H1 (cell line): ENCODE data around the gene PLIN4. TPM values are rescaled to one million over a fixed set of nuclear protein-coding genes. Genes with fewer than 3 reads are reported as not detected.

Experiments used
- CTCF ChIA-PET: fragments of 300-600 bp; sonication (Branson Sonifier 250); formaldehyde crosslinking; loops from one replicate; lab custom pipeline; 2021; ENCODE audit not compliant: partially characterized antibody; lab: Charles Lee
- POLR2A ChIA-PET: fragments of 300-600 bp; sonication (Branson Sonifier 250); formaldehyde crosslinking; loops from one replicate; lab custom pipeline; 2021; ENCODE audit warnings: inconsistent platforms; ENCODE audit not compliant: partially characterized antibody; lab: Charles Lee
- DNase-seq, 2 experiments: peaks; one replicate each; pipeline versions ENCODE4 v3.0.0 to v3.0.0-alpha.2; 2010 to 2022; ENCODE audit warnings: low spot score in 2 of 2, low read depth in 1 of 2, mixed read lengths in 1 of 2
- FAIRE-seq: peaks from 2 replicates; lab custom pipeline; 2011; peaks lifted over from hg19 to GRCh38; lab: Jason Lieb, UNC
- H2AFZ ChIP-seq: 2 replicates; pipeline ENCODE4 v1.8.1; 2012; ENCODE audit warnings: low read length, inconsistent platforms
- H2AK5ac ChIP-seq: 2 replicates; pipeline ENCODE4 v1.6.1; 2013; ENCODE audit warnings: low read depth, low read length
- H2BK120ac ChIP-seq: replicated peaks from 2 replicates; pipeline ENCODE3; 2013; ENCODE audit warnings: low read depth, low read length, inconsistent platforms
- H2BK12ac ChIP-seq: 2 replicates; pipeline ENCODE4 v1.6.1; 2013; ENCODE audit warnings: low read depth, low read length
- H2BK15ac ChIP-seq: 2 replicates; pipeline ENCODE4 v1.6.1; 2013; ENCODE audit warnings: low read length
- H2BK20ac ChIP-seq: 2 replicates; pipeline ENCODE4 v1.6.1; 2013; ENCODE audit warnings: low read length
- H2BK5ac ChIP-seq: 2 replicates; pipeline ENCODE4 v1.6.1; 2013; ENCODE audit warnings: low read depth, low read length
- H3K14ac ChIP-seq: 2 replicates; pipeline ENCODE4 v1.6.1; 2013; ENCODE audit warnings: inconsistent platforms; ENCODE audit not compliant: insufficient read length
- H3K18ac ChIP-seq: 2 replicates; pipeline ENCODE4 v1.6.1; 2013; ENCODE audit warnings: low read length; ENCODE audit errors: extremely low read depth
- H3K23ac ChIP-seq: 2 replicates; pipeline ENCODE4 v1.6.1; 2013; ENCODE audit warnings: inconsistent platforms; ENCODE audit not compliant: insufficient read length
- H3K23me2 ChIP-seq: 2 replicates; pipeline ENCODE4 v1.6.1; 2013; ENCODE audit warnings: low read depth, low read length
- H3K27ac ChIP-seq: 2 replicates; pipeline ENCODE4 v1.6.1; 2011; ENCODE audit warnings: low read depth, low read length, inconsistent platforms
- H3K27me3 ChIP-seq, 4 experiments: replicated peaks in 1 of 4; 1 replicate in 1 of 4; 2 replicates in 3 of 4; pipeline versions ENCODE4 v1.6.1 to v1.8.1; 2011 to 2013; ENCODE audit warnings: low read length in 3 of 4, mild to moderate bottlenecking in 3 of 4, inconsistent platforms in 2 of 4, mixed read lengths in 2 of 4, moderate library complexity in 1 of 4; ENCODE audit not compliant: control insufficient read depth in 3 of 4, insufficient read depth in 3 of 4; ENCODE audit errors: extremely low read depth in 1 of 4
- H3K36me3 ChIP-seq, 4 experiments: 2 replicates each; pipeline versions ENCODE4 v1.6.1 to v1.8.1; 2011 to 2013; ENCODE audit warnings: mild to moderate bottlenecking in 4 of 4, low read length in 3 of 4, moderate library complexity in 2 of 4, control low read depth in 1 of 4, inconsistent platforms in 1 of 4; ENCODE audit not compliant: insufficient read depth in 4 of 4, control insufficient read depth in 2 of 4
- H3K4ac ChIP-seq: replicated peaks from 2 replicates; pipeline ENCODE3; 2013; ENCODE audit warnings: low read length, low read depth, mixed read lengths, inconsistent platforms; ENCODE audit not compliant: insufficient read length
- H3K4me1 ChIP-seq, 4 experiments: replicated peaks in 1 of 4; 1 replicate in 1 of 4; 2 replicates in 3 of 4; pipeline versions ENCODE4 v1.6.1 to v1.8.1; 2011 to 2013; ENCODE audit warnings: low read length in 3 of 4, inconsistent platforms in 2 of 4, mixed read lengths in 1 of 4; ENCODE audit not compliant: insufficient read depth in 4 of 4, control insufficient read depth in 3 of 4
- H3K4me2 ChIP-seq, 2 experiments: 2 replicates each; pipeline versions ENCODE4 v1.6.1 to v1.8.1; 2011 to 2013; ENCODE audit warnings: low read depth in 2 of 2, low read length in 2 of 2, control low read depth in 1 of 2, inconsistent platforms in 1 of 2, mild to moderate bottlenecking in 1 of 2; ENCODE audit not compliant: insufficient read depth in 1 of 2
- H3K4me3 ChIP-seq, 4 experiments: fragments of 200-600, 300-600 bp in 1 of 4; sonication (generic), shearing (Covaris generic), sonication (Bioruptor Twin) in 1 of 4; 2 replicates each; pipeline versions ENCODE4 v1.5.1 to v1.8.1; 2011 to 2016; ENCODE audit warnings: low read length in 4 of 4, low read depth in 3 of 4, control low read depth in 2 of 4, inconsistent platforms in 2 of 4, mild to moderate bottlenecking in 2 of 4, mixed read lengths in 1 of 4, moderate library complexity in 1 of 4; ENCODE audit not compliant: insufficient read depth in 2 of 4; ENCODE audit errors: extremely low read depth in 1 of 4
- H3K56ac ChIP-seq: replicated peaks from 2 replicates; pipeline ENCODE3; 2013; ENCODE audit warnings: low read depth, mild to moderate bottlenecking, mixed read lengths, low read length, inconsistent platforms; ENCODE audit not compliant: insufficient read length
- H3K79me1 ChIP-seq: 2 replicates; pipeline ENCODE4 v1.6.1; 2013; ENCODE audit warnings: low read depth, low read length, control low read depth
- H3K79me2 ChIP-seq, 2 experiments: 2 replicates each; pipeline versions ENCODE4 v1.6.1 to v1.8.1; 2012 to 2013; ENCODE audit warnings: low read length in 2 of 2, mild to moderate bottlenecking in 2 of 2, inconsistent platforms in 1 of 2; ENCODE audit not compliant: insufficient read depth in 2 of 2, control insufficient read depth in 1 of 2
- H3K9ac ChIP-seq, 4 experiments: replicated peaks in 1 of 4; 1 replicate in 1 of 4; 2 replicates in 3 of 4; pipeline versions ENCODE4 v1.6.1 to v1.8.1; 2011 to 2013; ENCODE audit warnings: low read depth in 3 of 4, low read length in 3 of 4, control low read depth in 2 of 4, mild to moderate bottlenecking in 2 of 4, moderate library complexity in 2 of 4, inconsistent platforms in 1 of 4; ENCODE audit errors: extremely low read depth in 1 of 4
- H3K9me3 ChIP-seq, 2 experiments: 2 replicates each; pipeline versions ENCODE4 v1.6.1 to v1.8.1; 2012 to 2013; ENCODE audit warnings: mild to moderate bottlenecking in 2 of 2, moderate library complexity in 2 of 2, control low read depth in 1 of 2, inconsistent platforms in 1 of 2, low read depth in 1 of 2, low read length in 1 of 2, mixed read lengths in 1 of 2; ENCODE audit not compliant: insufficient read depth in 2 of 2
- H4K20me1 ChIP-seq, 2 experiments: replicated peaks in 1 of 2; 2 replicates each; pipeline versions ENCODE3 to v1.8.1; 2011 to 2013; ENCODE audit warnings: inconsistent platforms in 2 of 2, low read length in 2 of 2, mild to moderate bottlenecking in 1 of 2; ENCODE audit not compliant: insufficient read depth in 2 of 2, control insufficient read depth in 1 of 2
- H4K5ac ChIP-seq: 2 replicates; pipeline ENCODE4 v1.6.1; 2013; ENCODE audit warnings: low read length, low read depth, mixed read lengths, inconsistent platforms; ENCODE audit not compliant: insufficient read length
- H4K8ac ChIP-seq: 2 replicates; pipeline ENCODE4 v1.8.0; 2013; ENCODE audit warnings: mild to moderate bottlenecking, moderate library complexity, low read length, inconsistent platforms; ENCODE audit not compliant: insufficient read depth; ENCODE audit errors: extremely low read depth
- H4K91ac ChIP-seq: replicated peaks from 2 replicates; pipeline ENCODE3; 2013; ENCODE audit warnings: low read length, mixed read lengths, inconsistent platforms; ENCODE audit not compliant: insufficient read length
- EZH2 ChIP-seq: fragments of 200-600 bp; sonication (generic); IDR thresholded peaks from 2 replicates; pipeline ENCODE4 v1.7.1; 2012; ENCODE audit warnings: low read depth, mild to moderate bottlenecking, moderate library complexity, low read length, inconsistent platforms; ENCODE audit not compliant: severe bottlenecking
- SP2 ChIP-seq: IDR thresholded peaks from 2 replicates; pipeline ENCODE4 v1.6.1; 2012; ENCODE audit warnings: mild to moderate bottlenecking, low read length, inconsistent platforms
- WGBS, 2 experiments: shearing (Covaris generic) in 1 of 2; methylation state at CpG; one replicate each; pipeline versions ENCODE4 v1.1.6 to v1.1.7; 2013 to 2015; ENCODE audit warnings: low lambda C conversion rate in 2 of 2, mixed read lengths in 2 of 2, inconsistent platforms in 1 of 2, low coverage in 1 of 2, missing lambda C conversion rate in 1 of 2; ENCODE audit not compliant: insufficient replicate concordance in 2 of 2, insufficient coverage in 1 of 2, insufficient read length in 1 of 2; ENCODE audit errors: extremely low coverage in 1 of 2, missing lambda C conversion rate in 1 of 2; 5-methylcytosine and 5-hydroxymethylcytosine counted together
- polyA plus RNA-seq, 7 experiments: library from polyadenylated mRNA; depleted of rRNA in 3 of 7; stranded (reverse) in 5 of 7; unstranded in 2 of 7; fragments of >200 nt in 5 of 7; fragments of 200-250 nt in 2 of 7; gene quantifications; 1 replicate in 5 of 7; 2 replicates in 1 of 7; 4 replicates in 1 of 7; pipeline versions ENCODE4 v1.2.1 to v1.2.3, GENCODE V29; 2011 to 2013; ENCODE audit warnings: missing spikeins in 2 of 7, mixed read lengths in 2 of 7
- total RNA-seq: library from RNA; stranded (reverse); fragmentation: NEBNext Ultra II Directional; extraction: Animal tissue kit (Norgen Biotek cat#: 25700); gene quantifications from 2 replicates; pipeline ENCODE4 v1.2.1, GENCODE V29; 2021

Gene PLIN4
- total and polyA plus RNA-seq, 2 of the 8 experiments (the other 6 are each of a cell fraction or from before 2014, with no cell fraction given) = 0.35 to 0.45 TPM

GRCh38 chr19:4559569-4559968 is 41.3 kb upstream of the PLIN4 start, which contains the start of gene SEMA6B:
Gene SEMA6B, minus strand, starts transcription at chr19:4559684. Its CDS starts 1,227 bp downstream, at chr19:4558457.
- POLR2A ChIA-PET = interaction anchor here (1.6 kb wide), 1 partner anchor 14 kb away, joined by 3 read pairs; no protein-coding TSS in a partner anchor
- no peak within 1 kb of the TSS for H2AK5ac ChIP-seq

More at GRCh38 chr19:4559569-4559968, 41.3 kb upstream of the PLIN4 start, which contains the start of gene SEMA6B:
- H4K91ac ChIP-seq = no peak within 1 kb of the TSS
- H2BK12ac ChIP-seq = no peak within 1 kb of the TSS
- H3K36me3 ChIP-seq = peaks cover 0 to 12% (median 7%) of the 10 kb centered on the region in 4 experiments; a peak in 4 of 8 replicates
- no peak within 1 kb of the TSS for H2BK15ac ChIP-seq
- H3K18ac ChIP-seq = no peak within 1 kb of the TSS
- DNase-seq = no peak
- no peak within 1 kb of the TSS for H4K8ac ChIP-seq
- H4K5ac ChIP-seq = no peak within 1 kb of the TSS
- H3K4me2 ChIP-seq = no peak within 1 kb of the TSS
- no peak within 1 kb of the TSS for H3K27ac ChIP-seq
- H3K4me3 ChIP-seq = no peak within 1 kb of the TSS
- CTCF ChIA-PET = interaction anchor here (0.8 to 3.6 kb wide), 15 partner anchors 9 to 76 kb away, joined by 3 to 23 read pairs (median 5); partner anchors contain the start of gene PLIN5
- no peak within 1 kb of the TSS for H3K14ac ChIP-seq
- peaks cover 17 to 22% of the 10 kb centered on the region in 2 experiments for H4K20me1 ChIP-seq
- H3K27me3 ChIP-seq = no peaks in the 10 kb centered on the region
- H3K23ac ChIP-seq = no peak within 1 kb of the TSS
- no peak for TF ChIP-seq SP2
- no peak for TF ChIP-seq EZH2
- FAIRE-seq = no peak
- H3K9ac ChIP-seq = no peak within 1 kb of the TSS
- H3K4me1 ChIP-seq = peaks cover 0 to 7% (median 3%) of the 10 kb centered on the region in 4 experiments; a peak in 3 of 7 replicates
- H3K23me2 ChIP-seq = no peaks in the 10 kb centered on the region
- no peak within 1 kb of the TSS for H2BK5ac ChIP-seq
- H2BK120ac ChIP-seq = no peak within 1 kb of the TSS
- H3K56ac ChIP-seq = no peak within 1 kb of the TSS
- H3K79me1 ChIP-seq = peaks cover 2% of the 10 kb centered on the region; the same call in 1 of the 2 replicates
- H2BK20ac ChIP-seq = no peak within 1 kb of the TSS
- H3K4ac ChIP-seq = no peak within 1 kb of the TSS
- H3K79me2 ChIP-seq = no peaks in the 10 kb centered on the region
- WGBS, 2 experiments = 93% methylated on average over 13 of the region's 13 CpGs; no CpG with 5 or more reads in 1 of the 2 experiments
- H3K9me3 ChIP-seq = no peaks in the 10 kb centered on the region
- H2AFZ ChIP-seq = no peak within 1 kb of the TSS
